GM20431 (cell line): ENCODE results near the gene ANXA5.

Experiments used
- in situ Hi-C: fragments of 300-500 bp; cut with MseI, MboI; formaldehyde crosslinking; loops from one replicate; pipeline ENCODE4 v1.15.0; 2020; ENCODE audit warnings: low sequenced_read_pairs; ENCODE audit not compliant: unreplicated experiment

The ANXA5 gene

DNA sequence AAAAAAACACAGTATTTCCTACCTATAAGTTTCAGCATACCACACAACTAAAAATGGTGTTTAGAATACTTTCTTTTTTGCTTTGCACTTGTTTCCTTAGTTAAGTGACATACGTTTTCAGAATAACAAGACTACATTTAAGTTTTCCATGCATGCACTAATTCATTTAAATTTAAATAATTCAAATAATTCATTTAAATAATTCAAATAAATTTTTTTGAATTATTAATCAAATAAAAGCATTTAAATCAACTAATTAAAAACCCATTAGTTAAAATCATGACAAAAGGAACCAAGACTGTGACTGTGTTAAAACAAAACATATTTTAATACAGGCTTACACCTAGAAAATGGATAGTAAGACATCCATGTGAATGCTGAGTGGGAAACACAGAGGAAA, 12.8 kb downstream of the ANXA5 start:
- in situ Hi-C loops: no loop called here

DNA sequence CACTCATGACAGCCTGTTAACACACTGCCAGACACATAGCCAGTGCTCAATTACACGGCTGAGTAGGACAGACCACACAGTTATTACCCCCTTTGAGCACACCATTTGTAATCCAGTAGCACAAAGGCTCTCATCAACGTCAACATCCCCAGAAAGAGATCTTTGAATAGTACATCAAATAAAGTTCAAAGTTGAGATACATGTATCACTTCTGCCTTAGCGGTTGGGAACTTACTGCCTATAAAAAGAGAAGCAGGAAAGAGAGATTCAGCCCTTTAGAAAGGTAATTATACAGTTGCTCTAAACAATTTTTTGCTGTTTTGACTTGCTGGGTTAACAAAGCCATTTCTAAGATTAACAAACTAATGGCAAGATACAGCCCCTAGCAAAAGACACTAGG, 16.2 kb downstream of the ANXA5 start:
- in situ Hi-C loops: no loop called here

DNA sequence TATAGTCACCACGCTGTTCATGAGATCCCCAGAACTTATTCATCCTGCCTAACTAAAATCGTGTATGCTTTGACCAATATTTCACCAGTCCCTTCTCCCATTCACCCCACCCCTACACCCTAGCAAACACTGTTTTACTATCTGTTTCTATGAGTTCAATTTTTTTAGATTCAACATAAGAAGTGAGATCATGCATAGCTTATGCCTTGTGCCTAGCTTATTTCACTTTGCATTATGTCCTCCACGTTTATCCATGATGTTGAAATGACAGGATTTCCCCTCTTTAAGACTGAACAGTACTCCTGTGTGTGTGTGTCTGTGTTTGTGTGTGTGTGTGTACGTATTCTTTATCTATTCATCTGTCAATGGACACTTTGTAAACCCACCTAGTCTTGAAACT, 16.8 kb downstream of the ANXA5 start:
- in situ Hi-C loops: no loop called here

DNA sequence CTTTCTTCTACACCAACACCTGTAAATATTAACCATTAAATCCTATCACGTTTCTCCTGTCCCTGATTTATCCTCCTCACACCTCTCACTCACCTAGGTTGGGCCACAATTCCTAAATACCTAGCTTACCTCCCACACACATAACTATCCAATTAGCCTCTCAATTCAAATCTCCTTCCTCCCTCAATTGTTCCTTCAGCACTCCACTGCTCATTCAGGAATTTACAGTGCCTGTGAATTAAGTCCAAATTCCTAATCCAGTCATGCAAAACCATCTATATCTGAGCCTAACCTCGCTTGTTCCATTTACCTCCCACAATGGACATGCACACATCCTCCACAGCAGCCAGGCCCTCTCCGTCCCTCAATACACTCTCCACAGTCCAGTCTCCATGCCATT, 17.5 kb downstream of the ANXA5 start:
- in situ Hi-C loops: no loop called here

DNA sequence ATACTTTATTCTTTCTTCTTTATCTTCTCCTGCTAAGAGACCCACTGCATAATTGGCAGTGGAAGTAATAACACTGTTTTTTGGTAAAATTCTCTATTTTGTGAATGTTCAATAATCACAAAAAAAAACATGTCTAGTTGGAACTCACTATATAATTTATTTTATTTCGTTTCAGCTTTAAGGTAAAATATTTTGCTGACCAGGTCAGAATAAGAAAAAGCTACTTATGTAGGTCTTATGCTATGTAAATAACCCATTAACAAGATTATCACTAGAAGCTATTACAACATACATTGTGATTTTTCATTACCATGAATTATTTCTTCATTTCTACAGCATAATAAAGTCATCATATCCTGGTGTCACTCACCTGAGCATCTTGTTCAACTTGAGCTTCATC, 19.3 kb downstream of the ANXA5 start:
- in situ Hi-C loops: no loop called here

DNA sequence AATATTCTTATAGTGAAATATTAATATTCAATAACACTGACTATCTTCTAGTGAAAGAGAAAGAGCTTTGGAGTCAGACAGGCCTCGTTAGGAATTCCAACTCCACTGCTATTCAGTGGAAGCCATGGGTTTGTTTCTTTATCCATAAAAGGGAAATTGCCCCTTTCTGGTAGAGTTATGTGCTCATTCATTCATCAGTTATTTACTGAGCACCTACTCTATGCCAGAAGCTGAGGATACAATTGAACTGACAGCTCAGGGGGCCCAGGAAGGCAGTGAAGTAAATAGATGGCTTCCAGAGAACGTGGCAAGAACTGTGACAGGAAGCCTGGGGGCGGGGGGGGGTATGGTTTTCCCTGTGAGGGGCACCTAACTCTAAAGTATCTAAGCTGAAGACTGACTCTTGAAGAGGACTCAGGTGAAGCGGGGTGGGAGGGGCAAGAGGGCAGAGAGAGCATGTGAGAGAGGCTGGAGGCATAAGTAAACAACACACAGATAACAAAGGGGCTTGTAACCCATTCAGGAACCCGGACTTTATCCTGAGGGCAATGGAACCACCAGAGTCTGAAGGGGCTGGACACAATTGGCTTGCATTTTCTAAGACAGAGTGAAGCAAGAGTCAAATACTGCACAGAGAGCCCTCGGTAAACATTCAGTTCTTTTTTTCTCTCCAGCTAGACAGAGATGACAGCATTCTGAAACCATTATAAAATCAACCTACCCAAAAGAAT, 20.3 kb downstream of the ANXA5 start:
- in situ Hi-C loops: no loop called here

DNA sequence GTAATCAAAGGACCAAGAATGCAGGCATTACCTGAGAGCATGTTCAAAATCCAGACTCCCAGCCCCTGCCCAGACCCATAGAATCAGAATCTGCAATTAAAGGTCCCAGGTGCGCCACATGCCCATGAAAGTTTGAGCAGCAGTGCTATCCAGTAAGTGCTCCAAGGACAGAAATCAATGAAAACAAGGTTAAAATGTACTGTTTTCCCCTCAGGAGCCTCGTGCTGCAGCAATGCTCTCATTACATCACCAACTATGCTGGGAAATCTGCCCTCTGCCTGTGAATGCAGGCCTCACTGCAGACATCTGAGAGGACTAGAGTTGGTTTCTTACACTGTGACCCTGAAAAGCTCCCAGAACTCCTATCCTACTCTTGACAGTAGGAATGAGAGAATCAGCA, 21.1 kb downstream of the ANXA5 start:
- in situ Hi-C loops: no loop called here

DNA sequence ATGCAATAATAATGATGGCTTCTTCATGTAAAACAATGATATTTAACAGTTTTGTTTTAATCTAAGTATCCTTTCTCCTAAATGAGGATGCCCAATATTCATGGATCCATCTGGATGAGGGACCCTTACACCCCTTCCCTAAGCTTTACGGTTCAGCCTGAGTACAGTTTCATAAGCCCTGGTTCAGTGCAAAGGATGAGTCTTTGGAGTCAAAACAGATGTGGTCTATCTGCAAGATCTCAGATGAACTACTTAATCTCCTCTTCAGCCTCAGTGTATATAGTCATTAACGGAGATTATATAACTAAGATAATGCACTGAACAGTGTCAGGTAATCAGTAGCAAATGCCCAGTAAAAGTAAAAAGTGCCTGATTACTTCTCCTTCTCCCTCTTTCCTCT, 22.1 kb downstream of the ANXA5 start:
- in situ Hi-C loops: loop anchor here (25.0 kb wide), 1 partner anchor 212 kb away; no protein-coding TSS in a partner anchor

DNA sequence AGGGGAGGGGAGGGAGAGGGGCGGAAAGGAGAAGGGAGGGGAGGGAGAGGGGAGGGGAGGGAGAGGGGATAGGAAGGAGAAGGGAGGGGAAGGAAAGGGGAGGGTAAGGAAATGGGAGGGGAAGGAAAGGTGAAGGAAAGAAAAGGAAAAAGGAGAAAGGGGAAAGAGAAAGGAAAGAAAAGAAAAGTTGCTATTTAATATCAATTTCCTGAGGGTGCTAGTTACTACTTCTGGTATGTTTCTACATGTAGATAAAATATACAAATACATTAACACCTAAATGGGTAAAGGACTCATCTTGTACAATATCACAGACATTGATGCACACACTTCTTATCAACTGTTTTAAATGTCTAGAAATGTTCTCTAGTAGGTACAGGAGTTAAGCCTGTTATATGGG, 22.6 kb downstream of the ANXA5 start:
- in situ Hi-C loops: loop anchor here (25.0 kb wide), 1 partner anchor 212 kb away; no protein-coding TSS in a partner anchor

DNA sequence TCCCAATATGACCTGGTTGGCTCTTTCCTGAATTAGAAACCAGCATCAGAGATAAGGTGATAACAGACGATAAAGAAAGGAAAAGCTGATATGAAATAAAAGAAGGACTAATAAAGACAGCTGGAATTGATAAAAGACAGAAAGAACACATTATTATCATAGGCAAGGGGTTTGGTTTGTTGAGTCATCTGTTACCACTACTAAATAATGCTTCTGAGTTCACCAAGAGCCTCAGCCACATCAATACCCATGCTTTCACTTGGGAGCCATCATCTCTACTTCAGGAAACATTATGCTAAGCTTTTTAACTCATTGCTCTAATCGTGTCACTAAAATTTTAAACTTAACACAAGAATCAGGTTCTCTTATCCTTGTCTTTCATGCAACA, 27.6 kb downstream of the ANXA5 start:
- in situ Hi-C loops: loop anchor here (25.0 kb wide), 1 partner anchor 207 kb away; no protein-coding TSS in a partner anchor

DNA sequence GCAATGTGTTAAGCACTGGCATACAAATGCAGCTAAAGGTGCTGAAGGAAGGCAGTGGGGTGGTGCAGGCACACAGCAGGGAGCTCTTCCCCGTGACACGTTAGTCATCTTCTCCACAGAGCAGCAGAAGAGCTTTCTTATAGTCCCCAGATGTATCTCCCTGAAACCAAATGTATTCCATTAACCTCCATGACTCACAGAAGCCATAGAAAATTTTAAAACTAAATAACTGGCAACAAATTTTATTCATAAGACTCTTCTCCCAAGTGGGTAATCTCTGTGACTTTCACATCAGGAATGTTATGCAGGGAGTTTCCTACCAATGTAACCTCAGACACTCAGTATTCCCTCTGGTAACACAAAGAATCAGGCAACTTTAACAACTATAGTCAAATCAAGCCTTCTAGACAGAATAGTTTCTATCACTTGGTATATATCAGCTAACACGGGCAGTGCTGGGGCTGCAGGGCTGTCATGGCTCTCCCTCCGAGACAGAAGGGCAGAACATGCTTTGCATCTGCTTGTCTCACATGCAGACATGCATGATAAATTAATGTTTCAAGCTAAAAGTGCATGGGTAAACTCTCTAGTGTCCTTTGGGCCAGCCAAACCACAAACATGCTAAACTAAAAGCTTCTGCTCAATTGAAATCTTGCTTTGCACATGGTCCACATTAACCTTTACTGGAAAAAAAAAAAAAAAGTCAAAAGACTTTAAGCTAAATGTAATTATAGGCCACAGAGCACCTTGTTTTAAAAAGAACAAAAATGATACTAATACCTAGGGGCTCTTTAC, 28.2 kb downstream of the ANXA5 start:
- in situ Hi-C loops: loop anchor here (25.0 kb wide), 1 partner anchor 206 kb away; no protein-coding TSS in a partner anchor

DNA sequence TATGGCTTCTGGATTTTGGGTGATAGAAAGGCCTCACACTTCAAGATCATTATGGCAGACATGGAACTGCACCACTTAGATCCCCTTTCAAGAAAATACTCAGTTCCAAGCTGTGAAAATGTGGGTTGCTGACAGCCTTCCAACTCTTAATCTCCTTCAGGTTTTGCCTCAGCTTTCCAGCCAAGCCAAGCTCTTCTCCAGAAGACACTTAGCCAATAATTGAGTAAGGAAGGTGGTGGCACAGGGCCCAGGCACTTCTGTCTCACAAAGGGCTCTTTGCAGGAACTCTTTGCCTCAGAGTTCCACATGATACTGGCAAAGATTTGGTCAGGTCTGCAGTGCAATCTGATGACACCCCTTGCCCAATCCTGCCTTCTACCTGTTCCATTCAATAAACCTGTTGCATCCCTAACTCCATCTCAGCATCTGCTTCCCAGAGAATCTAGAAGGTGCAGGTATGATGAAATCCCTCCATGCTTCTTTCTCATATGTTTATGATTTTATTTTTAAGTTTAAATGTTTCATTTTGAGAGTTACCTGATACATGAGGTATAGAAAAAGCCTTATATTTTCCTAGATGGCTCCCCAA, 30.6 kb downstream of the ANXA5 start:
- in situ Hi-C loops: loop anchor here (25.0 kb wide), 1 partner anchor 204 kb away; no protein-coding TSS in a partner anchor

DNA sequence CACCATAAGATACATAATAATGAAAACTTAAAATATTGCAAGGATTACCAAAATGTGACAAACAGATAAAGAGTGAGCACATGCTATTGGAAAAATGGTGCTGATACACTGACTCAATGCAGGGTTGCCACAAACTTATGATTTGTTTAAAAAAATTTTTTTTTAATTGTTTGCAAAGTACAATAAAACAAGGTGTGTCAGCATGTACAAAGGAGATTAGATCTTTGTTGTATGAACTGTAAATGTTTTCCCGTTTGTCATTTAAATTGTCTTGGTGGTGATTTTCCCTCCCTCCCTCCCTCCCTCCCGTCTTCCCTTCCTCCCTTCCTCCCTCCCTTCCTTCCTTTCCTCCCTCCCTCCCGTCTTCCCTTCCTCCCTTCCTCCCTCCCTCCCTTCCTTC, 31.4 kb downstream of the ANXA5 start:
- in situ Hi-C loops: loop anchor here (25.0 kb wide), 1 partner anchor 203 kb away; no protein-coding TSS in a partner anchor

DNA sequence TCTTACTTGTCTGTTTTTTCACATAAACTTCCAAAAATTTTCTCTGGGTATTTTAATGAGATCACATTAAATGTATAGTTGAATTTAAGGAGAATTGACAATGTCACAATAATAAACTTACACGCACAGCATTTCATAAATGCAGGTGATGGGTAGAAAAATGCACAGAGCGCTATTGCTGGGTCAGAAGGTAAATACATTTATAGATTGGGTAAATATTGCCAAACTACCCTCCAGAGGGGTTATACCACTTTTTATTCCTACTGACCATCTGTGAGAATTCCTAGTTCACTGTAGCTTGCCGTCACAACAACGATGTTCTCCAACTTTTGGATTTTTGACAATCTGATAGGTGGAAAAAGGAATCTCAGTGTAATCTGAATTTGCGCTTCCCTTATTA, 34.6 kb downstream of the ANXA5 start:
- in situ Hi-C loops: loop anchor here (25.0 kb wide), 1 partner anchor 200 kb away; no protein-coding TSS in a partner anchor

DNA sequence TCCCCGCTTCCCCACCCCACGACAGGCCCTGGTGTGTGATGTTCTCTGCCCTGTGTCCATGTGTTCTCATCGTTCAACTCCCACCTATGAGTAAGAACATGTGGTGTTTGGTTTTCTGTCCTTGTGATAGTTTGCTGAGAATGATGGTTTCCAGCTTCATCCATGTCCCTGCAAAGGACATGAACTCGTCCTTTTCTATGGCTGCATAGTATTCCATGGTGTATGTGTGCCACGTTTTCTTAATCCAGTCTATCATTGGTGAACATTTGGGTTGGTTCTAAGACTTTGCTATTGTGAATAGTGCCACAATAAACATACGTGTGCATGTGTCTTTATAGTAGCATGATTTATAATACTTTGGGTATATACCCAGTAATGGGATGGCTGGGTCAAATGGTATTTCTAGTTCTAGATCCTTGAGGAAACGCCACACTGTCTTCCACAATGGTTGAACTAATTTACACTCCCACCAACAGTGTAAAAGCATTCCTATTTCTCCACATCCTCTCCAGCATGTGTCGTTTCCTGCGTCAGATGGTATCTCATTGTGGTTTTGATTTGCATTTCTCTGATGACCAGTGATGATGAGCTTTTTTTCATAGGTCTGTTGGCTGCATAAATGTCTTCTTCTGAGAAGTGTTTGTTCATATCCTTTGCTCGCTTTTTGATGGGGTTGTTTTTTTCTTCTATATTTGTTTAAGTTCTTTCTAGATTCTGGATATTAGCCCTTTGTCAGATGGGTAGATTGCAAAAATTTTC, 36.4 kb downstream of the ANXA5 start:
- in situ Hi-C loops: loop anchor here (25.0 kb wide), 1 partner anchor 198 kb away; no protein-coding TSS in a partner anchor

DNA sequence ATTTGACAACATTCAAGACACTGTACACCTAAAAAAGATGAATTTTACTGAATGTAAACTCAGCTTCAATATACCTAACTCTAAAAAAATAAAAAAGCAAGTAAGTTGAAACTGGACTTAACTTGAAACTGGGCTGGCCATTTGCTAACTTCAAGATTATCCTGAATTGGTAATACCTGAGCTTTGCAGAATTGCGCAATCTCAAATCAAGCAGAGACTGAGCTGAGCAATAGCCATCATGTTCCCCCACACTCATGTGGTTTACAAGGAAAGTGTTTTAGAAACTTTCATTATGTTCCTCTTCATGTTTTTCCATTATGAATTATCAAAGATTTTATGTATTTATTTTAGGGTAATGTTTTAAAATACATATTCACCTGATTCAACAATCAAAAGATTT, 38.7 kb downstream of the ANXA5 start:
- in situ Hi-C loops: loop anchor here (25.0 kb wide), 1 partner anchor 196 kb away; no protein-coding TSS in a partner anchor

DNA sequence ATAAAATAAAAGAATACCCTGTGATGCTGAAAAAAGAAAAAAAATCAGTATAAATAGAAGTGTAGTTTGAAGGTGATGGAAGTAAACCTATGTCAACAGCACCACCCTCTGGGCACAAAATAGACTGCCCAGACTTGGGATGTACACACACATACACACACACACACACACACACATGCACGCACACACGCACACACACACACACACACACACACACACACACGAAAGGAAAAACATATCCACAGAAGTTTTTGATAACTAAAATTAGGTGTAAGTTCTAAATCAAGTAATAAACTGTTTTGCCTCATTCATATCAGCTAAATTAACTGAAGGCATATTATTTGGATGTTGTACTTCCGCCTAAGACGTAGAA, 40.5 kb downstream of the ANXA5 start:
- in situ Hi-C loops: loop anchor here (25.0 kb wide), 1 partner anchor 194 kb away; no protein-coding TSS in a partner anchor

DNA sequence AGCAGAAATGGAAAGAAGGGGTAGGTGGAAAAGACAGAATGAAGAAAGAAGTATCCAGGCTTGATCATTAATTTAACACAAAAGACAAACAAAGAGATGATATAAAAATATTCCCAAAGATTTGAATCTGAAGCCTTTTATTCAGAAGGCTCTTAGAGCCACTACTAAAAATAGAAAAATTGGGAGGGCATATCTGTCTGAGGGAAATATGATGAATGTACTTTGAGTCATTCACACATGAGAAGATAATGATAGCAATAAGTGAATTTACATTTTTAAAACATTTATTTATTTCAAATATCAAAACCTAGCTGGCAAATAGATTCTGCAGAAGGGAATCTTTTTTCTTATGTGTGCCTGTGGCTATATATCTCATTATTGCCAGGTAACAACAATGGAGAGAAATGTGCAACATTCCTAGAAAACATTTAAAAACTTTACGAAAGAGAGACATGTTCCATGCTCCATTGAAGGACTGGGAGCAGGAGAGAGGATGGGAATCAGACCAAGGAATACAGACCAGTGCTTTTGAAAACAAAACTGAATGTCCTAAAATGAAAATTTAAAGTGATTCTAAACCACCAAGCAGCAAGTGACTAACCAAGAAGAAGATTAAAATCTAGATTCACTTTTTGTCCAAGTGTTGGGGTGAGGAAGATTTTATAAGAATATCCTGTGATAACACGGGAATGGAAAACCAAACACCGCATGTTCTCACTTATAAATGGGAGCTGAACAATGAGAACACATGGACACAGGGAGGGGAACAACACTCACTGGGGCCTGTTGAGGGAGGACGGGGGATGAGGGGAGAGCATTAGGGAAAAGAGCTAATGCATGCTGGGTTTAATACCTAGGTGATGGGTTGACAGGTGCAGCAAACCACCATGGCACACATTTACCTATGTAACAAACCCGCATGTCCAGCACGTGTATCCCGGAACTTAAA, 41.2 kb downstream of the ANXA5 start:
- in situ Hi-C loops: loop anchor here (25.0 kb wide), 1 partner anchor 193 kb away; no protein-coding TSS in a partner anchor

DNA sequence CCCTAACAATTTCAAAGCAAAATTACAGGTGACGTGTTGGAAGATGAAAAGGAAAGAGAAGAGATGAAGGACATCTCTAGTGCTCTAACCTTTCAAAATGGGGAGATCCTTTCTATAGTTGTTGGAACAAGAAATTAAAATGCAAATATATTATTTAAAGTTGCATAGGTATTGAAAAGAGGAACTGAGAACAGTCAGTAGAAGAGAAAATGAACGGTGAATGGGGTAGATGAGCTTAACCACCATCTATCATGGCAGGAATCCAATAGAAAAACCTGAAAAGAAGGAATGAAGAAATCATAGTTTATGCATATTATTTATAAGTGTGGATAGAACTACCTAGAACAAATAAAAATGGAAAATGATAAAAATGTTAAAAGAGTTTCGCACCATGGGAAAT, 42.0 kb downstream of the ANXA5 start:
- in situ Hi-C loops: loop anchor here (25.0 kb wide), 1 partner anchor 192 kb away; no protein-coding TSS in a partner anchor
